ENCODE results near the gene PZP. TPM values are rescaled to one million over a fixed set of nuclear protein-coding genes. Genes with fewer than 3 reads are reported as not detected.
A peak's percentile ranks its signal among the peaks of the same experiment; 100 is the strongest.

PZP gene
- total and polyA plus RNA-seq, 2 of the 13 experiments (the other 11 are each of a cell fraction or from before 2014, with no cell fraction given), result 0.07 to 0.89 TPM

DNA sequence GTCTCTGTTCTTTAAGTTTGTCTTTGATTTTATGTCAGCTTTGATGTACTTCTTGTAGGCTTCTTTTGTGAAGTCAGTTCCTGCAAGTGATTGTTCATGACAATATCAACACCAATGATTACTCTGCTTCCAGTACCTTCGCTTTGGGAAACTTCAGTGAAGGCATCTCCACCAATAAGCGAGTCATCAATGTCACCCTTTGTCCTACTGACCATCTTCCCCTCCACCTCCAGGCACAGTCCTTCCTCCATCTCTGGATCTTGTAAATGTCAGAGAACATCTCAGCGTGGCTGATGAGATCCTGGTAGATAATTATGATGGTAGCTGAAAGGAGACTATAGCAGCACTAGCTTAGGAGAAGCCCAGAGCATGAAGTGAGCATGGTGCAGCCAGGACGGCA lies 52.1 kb downstream of the PZP start:
- Histone ChIP-seq H2AFZ (ENCODE audit: low read length) (no peak overlapping the region), H3K4me3 (replicated peaks in 1 of 3; ENCODE audit: insufficient read depth in 1 of 3, low read depth in 2 of 3, low read length in 3 of 3) (no peak overlapping the region), H3K27me3 (ENCODE audit: control insufficient read depth in 1 of 2, insufficient read depth in 2 of 2, low read length in 2 of 2) (no peaks in the 10 kb centered on the region), H3K9me3 (ENCODE audit: low read length) (no peaks in the 10 kb centered on the region), H3K27ac (ENCODE audit: extremely low read length, insufficient read depth, low read length) (no peak overlapping the region), H3K9ac (ENCODE audit: insufficient read depth, low read depth, low read length) (no peak overlapping the region), H4K20me1 (ENCODE audit: insufficient read depth, low read length) (no peaks in the 10 kb centered on the region), H3K4me2 (ENCODE audit: low read depth, low read length) (no peak overlapping the region), H3K36me3 (replicated peaks in 1 of 2; ENCODE audit: control insufficient read depth in 1 of 2, insufficient read depth in 2 of 2, low read length in 2 of 2) (no peaks in the 10 kb centered on the region), H3K4me1 (ENCODE audit: insufficient read depth, low read length) (no peaks in the 10 kb centered on the region), H3K79me2 (ENCODE audit: insufficient read depth, low read length) (no peaks in the 10 kb centered on the region)
- BruUV-seq (replicated peaks), result no TSS peak
- in situ Hi-C loops (cut with HindIII; ENCODE audit: extremely low pct_ligation_motif_present, low pct_unique_long_range_greater_than_20kb), result no loop called here
- ChIA-PET POLR2A (no interaction called here), CTCF (ENCODE audit: low intra/inter-chr PET ratio, low total read pairs) (no interaction called here)
- no peak for ATAC-seq
- intact Hi-C loops (cut with micrococcal nuclease; ENCODE audit: unreplicated experiment), result no loop called here
- no peak for DNase-seq (ENCODE audit: low spot score)
- FAIRE-seq, result no peak
- TF ChIP-seq ZNF10 (CRISPR knock-in tag; IDR thresholded peaks at IDR 0.05; ENCODE audit: borderline replicate concordance, low read depth), result no peak
- TF ChIP-seq ZFP90 (CRISPR knock-in tag; IDR thresholded peaks at IDR 0.05; ENCODE audit: borderline replicate concordance), result no peak
- TF ChIP-seq NBN (conservative IDR thresholded peaks at IDR 0.05), result no peak
- 85% methylated on average over 4 of the region's 4 CpGs for WGBS (ENCODE audit: low lambda C conversion rate)

DNA sequence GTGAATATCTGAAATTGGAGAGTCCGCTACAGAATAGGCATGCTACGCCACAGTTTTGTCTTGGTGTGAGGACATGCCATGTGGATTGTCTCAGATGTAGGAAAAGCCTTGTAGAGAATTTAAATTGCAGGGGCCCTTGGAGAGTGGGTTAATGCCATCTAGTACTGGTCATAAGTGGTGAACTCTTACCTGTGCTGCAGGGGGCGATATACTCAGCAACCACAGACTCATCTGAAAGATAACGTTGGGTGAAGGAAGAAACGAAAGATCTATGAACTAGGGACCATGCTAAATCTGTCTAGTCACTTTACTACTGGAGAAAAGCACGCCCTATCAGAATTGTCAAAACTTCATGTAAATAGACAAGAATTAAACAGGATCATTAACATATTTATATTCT lies 58.8 kb downstream of the PZP start:
- Histone ChIP-seq H3K9me3 (ENCODE audit: low read length) (peaks cover 20% of the 10 kb centered on the region), H3K79me2 (ENCODE audit: insufficient read depth, low read length) (no peaks in the 10 kb centered on the region), H2AFZ (ENCODE audit: low read length) (no peak overlapping the region), H3K36me3 (replicated peaks in 1 of 2; ENCODE audit: control insufficient read depth in 1 of 2, insufficient read depth in 2 of 2, low read length in 2 of 2) (no peaks in the 10 kb centered on the region), H3K27ac (ENCODE audit: extremely low read length, insufficient read depth, low read length) (no peak overlapping the region), H3K4me1 (ENCODE audit: insufficient read depth, low read length) (no peaks in the 10 kb centered on the region), H3K27me3 (ENCODE audit: control insufficient read depth in 1 of 2, insufficient read depth in 2 of 2, low read length in 2 of 2) (no peaks in the 10 kb centered on the region), H3K4me3 (replicated peaks in 1 of 3; ENCODE audit: insufficient read depth in 1 of 3, low read depth in 2 of 3, low read length in 3 of 3) (no peak overlapping the region), H3K4me2 (ENCODE audit: low read depth, low read length) (no peak overlapping the region), H3K9ac (ENCODE audit: insufficient read depth, low read depth, low read length) (no peak overlapping the region), H4K20me1 (ENCODE audit: insufficient read depth, low read length) (no peaks in the 10 kb centered on the region)
- intact Hi-C loops (cut with micrococcal nuclease; ENCODE audit: unreplicated experiment), result no loop called here
- no TSS peak for BruUV-seq (replicated peaks)
- in situ Hi-C loops (cut with HindIII; ENCODE audit: extremely low pct_ligation_motif_present, low pct_unique_long_range_greater_than_20kb), result no loop called here
- ATAC-seq (no peak), DNase-seq (ENCODE audit: low spot score) (no peak), FAIRE-seq (no peak)
- WGBS (ENCODE audit: low lambda C conversion rate), result 88% methylated on average over 6 of the region's 6 CpGs
- POLR2A ChIA-PET, result no interaction called here
- TF ChIP-seq TRIM24 (CRISPR knock-in tag; IDR thresholded peaks at IDR 0.05), result no peak
- TF ChIP-seq, protein P1, sequence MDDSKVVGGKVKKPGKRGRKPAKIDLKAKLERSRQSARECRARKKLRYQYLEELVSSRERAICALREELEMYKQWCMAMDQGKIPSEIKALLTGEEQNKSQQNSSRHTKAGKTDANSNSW (CRISPR knock-in tag; IDR thresholded peaks at IDR 0.05; ENCODE audit: borderline replicate concordance), result no peak
- TF ChIP-seq KAT7 (CRISPR knock-in tag; IDR thresholded peaks at IDR 0.05; ENCODE audit: borderline replicate concordance), result no peak
- TF ChIP-seq ZEB1 (IDR thresholded peaks at IDR 0.05; ENCODE audit: insufficient replicate concordance, low read depth), result peak; percentile 39
- TF ChIP-seq, protein P2, sequence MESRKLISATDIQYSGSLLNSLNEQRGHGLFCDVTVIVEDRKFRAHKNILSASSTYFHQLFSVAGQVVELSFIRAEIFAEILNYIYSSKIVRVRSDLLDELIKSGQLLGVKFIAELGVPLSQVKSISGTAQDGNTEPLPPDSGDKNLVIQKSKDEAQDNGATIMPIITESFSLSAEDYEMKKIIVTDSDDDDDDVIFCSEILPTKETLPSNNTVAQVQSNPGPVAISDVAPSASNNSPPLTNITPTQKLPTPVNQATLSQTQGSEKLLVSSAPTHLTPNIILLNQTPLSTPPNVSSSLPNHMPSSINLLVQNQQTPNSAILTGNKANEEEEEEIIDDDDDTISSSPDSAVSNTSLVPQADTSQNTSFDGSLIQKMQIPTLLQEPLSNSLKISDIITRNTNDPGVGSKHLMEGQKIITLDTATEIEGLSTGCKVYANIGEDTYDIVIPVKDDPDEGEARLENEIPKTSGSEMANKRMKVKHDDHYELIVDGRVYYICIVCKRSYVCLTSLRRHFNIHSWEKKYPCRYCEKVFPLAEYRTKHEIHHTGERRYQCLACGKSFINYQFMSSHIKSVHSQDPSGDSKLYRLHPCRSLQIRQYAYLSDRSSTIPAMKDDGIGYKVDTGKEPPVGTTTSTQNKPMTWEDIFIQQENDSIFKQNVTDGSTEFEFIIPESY (CRISPR knock-in tag; IDR thresholded peaks at IDR 0.05), result peak; percentile 32; the same call in 1 of the 2 replicates
- CTCF ChIA-PET (ENCODE audit: low intra/inter-chr PET ratio, low total read pairs), result no interaction called here
